HL-60/S4 treated with retinoic acid at 250 ng/mL for 4 days and 3 days (cell line): ENCODE measurements around the gene COLEC11.
"Not testable (repeated sequence)": the region's sequence is repeated elsewhere in the genome, so short reads cannot be mapped to it uniquely, and the experiment has no call there.

Source experiments
- in situ Hi-C: fragments of 300-500 bp; cut with MboI; formaldehyde crosslinking; loops from 2 replicates; pipeline ENCODE4 v1.7.0; 2022; ENCODE audit warnings: low sequenced_read_pairs

Gene COLEC11

DNA sequence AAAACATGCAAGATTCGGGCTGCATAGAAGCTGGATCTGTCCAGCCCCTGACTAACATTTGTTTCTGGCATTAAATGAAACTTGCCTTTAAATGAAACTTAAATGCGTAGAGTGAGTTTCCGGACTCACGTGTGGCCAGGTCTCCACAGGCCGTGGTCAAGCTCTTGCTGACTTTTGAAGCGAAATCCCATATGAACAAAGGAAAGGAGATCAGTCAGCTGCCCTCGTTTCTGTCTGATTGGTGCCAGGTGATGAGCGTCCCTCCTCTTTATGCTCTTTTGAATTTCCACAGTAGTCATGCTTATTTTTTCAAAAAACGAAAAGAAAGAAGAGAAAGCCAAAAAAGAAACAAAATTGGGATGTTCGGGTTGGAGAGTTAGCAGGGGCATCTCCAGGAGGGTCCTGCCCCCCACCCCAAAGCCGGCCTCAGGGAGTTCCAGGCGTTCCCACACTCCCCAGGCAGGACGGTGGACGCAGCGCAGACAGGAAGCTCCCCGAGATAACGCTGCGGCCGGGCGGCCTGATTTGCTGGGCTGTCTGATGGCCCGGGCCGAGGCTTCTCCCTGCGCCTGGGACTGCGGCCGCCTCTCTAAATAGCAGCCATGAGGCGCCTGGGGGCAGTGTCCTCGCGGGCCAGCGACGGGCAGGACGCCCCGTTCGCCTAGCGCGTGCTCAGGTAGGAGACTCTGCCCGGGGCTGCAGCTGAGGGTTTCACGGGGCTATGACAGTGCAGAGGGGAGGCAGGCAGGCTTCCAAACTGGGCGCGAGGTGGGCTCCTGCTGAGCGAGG lies at the start of gene COLEC11:
COLEC11 (plus strand) TSS at position 620 of the 789 bp plus-strand sequence. CDS start 9,229 bp downstream, outside the sequence.
- in situ Hi-C loops = no loop called here

DNA sequence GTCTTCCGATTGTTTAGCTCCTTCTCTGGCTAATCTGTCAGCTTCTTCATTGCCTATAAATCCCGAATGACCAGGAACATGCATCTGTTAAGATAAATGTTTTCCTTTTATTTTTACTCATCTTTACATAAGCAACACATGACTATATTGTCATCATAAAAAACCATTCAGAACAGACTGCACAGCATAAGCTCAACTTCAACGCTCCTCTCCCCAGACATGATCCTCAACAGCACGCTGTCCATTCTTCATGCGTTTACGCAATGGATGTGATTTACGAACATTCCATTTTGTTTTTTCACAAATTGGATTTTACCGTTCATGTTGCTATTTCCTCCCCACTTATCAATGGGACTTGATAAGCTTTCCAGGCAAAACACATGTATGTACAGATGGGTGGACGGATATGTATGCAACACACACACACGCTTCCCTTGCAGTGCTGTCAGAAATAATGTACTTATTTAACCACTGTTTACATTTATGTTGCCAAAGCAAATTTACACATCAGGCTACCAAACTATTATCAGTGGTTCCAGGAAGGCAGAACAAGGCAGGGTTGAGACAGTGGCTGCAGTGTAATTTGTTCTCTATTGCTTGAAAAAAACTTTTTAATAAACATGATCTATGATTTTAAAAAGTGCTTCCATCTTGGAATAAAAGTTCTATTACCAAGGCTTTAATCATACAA lies 49.0 kb upstream of the COLEC11 start:
- in situ Hi-C loops = no loop called here

DNA sequence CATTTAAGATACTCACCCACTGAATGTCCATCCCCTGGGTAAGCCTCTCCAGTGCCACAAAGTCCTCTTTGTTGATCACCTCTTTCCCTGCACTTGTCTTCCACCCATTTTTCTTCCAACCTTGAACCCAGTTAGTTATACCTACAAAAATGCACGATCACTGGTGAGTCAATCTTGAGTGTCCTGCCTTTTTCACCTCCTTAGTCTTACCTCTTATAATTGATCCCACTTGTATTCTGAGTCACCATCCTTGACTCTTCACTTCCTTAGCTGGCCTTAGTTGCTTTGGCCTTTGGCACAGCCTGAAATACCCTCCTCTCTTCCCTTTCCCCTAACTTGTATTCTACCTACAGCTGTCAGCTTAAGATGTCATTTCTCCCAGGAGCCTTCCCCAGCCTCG lies 47.0 kb upstream of the COLEC11 start:
- in situ Hi-C loops = no loop called here

DNA sequence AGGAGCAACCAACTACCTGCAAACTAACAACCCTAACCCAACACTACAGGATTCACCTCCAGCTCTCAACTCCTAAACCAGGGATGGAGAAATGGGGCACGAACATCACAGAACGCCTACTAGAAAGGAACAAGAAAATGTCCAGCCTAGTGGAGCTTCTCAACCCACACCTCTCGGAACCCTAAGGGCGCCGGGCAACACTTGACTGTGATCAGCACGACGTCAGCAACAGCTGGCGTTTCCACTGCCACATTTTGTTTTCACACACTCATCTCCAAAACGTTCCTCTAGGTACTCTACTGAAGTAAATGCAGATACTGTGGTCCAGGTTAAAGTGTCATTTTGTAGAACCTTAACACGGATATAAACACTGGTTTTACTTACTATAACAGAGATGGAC lies 41.0 kb upstream of the COLEC11 start:
- in situ Hi-C loops = no loop called here

DNA sequence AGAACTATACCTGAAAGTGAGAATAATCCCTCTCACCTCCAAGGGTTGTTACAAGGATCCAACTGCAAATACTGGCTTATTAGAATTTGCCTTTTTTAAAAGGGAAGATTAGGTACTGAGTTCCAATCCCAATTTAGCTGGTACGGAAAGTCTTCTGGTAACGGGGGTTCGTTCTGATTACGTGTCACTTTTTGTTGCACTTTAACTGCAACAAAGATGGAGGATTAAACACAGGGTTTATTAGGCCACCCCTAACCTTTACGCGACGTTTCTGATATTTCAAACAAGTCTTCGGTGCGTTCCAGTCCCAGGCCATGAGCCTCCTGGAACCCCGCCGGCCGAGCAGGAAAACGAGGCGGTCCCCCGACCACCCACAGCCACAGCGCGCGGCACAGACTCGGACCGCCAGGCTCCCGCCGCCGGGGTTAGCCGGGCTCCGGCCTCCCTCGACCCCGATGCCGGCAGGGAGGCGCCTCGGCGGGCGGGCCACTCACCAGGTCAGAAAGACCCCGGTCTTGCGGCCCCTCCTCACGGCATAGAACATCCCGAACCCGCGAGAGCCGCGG lies 37.2 kb upstream of the COLEC11 start:
- in situ Hi-C loops = no loop called here

DNA sequence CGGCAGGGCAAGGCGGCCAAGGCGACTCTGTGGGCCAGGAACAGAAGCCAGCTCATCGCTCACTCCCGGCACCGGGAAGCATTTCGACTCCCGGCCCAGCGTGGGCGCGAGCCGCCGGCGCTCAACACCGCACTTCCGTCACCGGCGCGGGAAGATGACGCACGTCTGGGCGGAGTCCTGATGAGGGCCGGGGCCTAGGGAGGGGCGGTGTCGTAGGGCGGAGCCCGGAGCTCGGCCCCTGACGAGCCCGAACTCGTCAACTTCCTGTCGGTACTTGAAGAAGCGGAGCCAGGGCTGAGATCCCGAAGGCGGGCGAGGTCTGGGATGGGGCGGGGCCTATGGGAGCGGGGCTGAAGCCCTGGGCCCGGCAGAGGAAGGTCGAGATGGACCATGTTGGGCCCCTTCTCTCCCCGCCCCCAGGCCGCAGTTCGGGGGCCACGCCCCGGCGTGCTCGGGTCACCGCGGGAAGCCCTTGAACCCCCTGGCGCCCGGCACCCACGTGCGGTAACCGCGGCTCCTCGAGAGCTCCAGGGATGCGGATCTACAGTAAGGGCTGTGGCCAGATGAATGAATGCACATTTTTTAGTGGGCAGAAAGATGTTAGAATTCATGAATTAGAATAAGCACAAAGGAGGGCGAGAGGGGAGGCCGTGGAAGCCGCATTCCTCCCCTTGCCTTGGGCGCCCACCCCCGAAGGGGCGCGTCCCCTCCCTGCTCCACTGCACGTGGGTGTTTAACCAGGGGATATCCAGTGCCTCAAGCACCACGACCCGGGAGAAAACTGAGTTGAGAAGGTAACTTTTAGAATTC lies 36.5 kb upstream of the COLEC11 start, which contains the start of gene RNASEH1:
RNASEH1 (minus strand) TSS at position 129 of the 810 bp plus-strand sequence; CDS start at position 56, 73 bp downstream.
- in situ Hi-C loops = no loop called here

DNA sequence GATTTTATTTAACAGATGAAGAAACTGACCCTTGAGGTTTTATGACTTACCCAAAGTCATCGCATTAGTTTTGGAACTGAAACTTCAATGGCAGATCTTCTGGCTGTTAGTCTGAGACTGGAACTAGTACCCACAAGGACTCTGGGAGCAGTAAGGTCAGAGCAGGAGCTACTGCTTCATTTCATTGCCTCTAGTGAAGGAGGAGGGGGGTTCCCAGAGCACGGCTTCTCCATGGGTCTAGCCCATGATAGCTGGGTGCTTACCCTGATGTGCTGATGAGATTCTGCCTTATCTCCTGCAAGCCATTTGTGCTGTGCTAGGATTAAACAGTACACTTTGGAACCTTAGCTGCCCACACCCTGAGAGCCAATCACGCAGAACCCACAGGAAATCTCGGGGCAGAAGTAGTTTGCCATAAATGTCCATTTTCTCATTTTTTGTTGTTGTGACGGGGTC lies 31.4 kb upstream of the COLEC11 start:
- in situ Hi-C loops = no loop called here

DNA sequence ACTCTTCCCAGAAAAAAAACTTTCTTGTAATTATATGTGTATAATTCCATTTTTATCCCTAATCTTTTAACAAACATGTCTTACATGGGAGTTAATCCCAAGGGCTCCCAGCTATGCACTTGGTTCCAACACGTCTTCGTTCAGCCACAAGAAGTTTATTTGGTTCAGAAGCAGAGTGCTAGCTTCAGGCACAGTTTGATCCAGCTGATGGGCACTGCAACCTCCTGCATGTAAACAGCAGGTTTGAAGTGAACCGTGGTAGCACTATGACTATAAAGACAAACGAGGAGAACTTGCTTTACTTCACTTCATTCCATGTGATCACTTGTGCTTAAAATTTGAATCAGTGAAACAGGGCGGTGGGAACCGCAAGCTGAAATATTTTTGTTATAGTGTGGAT lies 29.8 kb upstream of the COLEC11 start:
- in situ Hi-C loops = no loop called here

DNA sequence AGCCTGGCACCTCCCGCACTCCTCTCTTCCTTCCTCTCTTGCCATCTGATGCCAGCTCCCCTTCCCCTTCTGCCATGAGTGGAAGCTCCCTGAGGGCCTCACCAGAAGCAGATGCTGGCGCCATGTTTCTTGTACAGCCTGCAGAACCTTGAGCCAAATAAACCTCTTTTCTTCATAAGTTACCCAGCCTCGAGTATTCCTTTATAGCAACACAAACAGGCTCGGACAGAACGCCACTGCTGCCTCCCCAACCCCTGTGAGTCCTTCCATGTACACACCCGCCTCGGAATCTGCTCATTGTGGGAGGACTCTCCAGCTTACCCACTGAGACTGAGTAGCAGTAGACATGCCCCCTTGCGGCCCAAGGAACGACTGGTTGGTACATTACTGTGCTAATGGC lies 28.1 kb upstream of the COLEC11 start:
- in situ Hi-C loops = no loop called here

DNA sequence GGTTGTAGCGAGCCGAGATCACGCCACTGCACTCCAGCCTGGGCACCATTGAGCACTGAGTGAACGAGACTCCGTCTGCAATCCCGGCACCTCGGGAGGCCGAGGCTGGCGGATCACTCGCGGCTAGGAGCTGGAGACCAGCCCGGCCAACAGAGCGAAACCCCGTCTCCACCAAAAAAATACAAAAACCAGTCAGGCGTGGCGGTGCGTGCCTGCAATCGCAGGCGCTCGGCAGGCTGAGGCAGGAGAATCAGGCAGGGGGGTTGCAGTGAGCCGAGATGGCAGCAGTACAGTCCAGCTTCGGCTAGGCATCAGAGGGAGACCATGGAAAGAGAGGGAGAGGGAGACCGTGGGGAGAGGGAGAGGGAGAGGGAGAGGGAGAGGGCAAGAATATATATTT lies 25.3 kb upstream of the COLEC11 start:
- in situ Hi-C loops = not testable (repeated sequence)

DNA sequence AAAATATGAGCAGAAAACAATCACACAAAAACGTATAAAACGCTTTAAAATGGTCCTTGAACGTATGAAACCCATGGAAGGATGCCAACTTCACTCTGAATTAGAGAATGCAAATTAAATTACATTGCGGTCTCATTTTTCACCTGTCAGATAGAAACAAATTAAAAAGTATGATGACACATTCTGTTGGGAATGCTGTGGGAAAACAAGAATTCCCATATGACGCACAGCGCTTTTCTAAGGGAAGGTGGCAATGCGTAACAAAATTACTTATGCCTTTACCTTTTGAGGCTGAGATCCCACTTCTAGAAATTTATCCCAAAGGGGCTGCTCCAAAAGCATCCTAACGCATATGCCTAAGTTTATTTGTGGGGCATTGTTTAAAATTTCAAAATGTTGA lies 23.6 kb upstream of the COLEC11 start:
- in situ Hi-C loops = no loop called here

DNA sequence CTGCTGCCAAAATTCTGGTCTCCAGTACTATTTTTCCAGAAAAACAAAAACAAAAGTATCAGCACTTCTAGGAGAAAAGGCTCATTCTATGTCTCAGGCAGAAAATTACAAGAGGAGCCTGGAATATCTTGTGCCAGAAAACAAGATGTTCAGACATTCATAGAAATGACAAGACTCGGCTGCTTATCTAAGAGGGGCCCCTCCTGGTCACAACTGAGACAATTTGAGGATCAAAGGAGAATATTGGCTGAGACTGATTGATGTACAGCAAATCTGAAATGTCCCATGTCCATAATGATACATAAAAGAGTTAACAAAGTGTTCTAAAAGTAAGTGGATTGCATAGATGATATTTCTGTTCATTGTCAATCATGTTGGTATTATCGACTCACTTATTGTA lies 22.3 kb upstream of the COLEC11 start:
- in situ Hi-C loops = no loop called here

DNA sequence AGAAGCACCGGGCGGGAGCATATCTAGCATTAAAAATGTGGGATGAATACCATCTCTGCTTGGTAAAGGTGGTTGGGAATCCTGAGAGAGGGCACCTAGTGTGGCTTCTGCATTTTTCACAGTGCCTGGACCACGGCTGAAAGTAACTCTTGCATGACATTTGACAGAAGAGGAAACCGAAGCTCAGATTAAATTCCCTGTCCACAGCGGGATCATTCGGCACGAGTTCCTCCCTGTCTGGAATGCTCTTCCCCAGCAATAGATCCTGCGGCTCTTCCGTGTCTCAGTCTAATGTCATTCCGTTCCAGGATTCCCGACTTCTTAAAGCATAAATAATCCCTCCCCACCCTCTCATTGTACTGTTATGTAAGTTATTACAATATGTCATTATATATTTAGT lies 20.8 kb upstream of the COLEC11 start:
- in situ Hi-C loops = no loop called here

DNA sequence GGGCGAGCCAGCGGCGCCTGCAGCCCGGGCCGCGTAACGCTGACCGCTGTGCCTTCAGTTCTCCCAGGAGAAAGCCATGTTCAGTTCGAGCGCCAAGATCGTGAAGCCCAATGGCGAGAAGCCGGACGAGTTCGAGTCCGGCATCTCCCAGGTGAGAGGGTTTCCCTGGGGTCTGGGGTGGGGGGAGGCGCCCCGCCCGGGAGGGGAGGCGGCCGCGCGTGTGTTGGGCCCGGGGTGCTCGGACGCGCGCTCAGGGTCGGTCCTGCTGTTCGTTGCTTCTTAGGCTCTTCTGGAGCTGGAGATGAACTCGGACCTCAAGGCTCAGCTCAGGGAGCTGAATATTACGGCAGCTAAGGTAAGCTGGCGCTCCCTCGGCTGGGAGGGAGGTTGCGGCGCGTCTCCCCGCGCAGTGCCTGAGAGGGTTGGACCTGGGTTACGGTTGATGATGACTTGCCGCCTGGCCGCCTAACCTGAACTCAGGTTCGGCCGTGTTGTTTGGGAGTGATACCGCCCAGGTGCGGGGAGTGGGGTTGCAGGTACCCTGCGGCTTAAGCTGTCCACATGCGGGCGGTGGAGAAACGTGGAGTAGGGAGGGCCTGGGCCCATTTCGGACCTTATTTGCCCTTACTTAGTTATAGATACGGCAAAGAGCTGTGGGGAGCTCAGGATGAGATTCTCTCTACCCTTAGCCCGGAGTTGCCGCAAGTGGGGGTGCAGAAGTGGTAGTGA lies 19.2 kb upstream of the COLEC11 start:
- in situ Hi-C loops = no loop called here

DNA sequence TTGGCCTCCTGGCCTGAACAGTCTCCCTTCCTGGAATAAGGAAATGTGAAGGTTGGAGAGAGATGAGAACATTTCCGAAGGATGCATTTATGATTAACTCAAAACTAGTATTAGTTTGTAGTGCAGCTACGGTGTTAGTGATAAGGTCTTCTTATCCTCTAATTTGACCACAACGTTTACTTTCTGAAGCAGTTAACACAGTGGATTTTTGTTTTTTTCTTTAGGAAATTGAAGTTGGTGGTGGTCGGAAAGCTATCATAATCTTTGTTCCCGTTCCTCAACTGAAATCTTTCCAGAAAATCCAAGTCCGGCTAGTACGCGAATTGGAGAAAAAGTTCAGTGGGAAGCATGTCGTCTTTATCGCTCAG lies 18.7 kb upstream of the COLEC11 start:
- in situ Hi-C loops = not testable (repeated sequence)

DNA sequence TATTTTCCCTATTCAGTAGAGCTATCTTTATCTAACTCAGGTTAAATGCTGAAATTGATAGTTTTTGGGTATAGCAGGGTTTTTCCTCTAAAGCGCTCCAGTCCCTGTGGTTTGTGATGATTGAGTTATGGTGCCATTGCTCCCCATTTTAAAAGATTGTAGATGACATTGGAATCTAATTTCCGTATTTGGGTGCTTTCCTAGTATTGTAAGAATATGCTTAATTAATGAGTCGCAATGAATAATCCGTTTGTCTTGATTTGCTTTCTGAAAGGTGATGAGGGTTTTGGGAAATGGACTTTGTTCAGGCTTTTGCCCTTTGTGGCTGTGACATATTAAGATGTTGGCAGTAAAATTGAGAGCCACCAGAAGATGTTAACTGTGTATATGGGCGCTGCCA lies 15.9 kb upstream of the COLEC11 start:
- in situ Hi-C loops = no loop called here

DNA sequence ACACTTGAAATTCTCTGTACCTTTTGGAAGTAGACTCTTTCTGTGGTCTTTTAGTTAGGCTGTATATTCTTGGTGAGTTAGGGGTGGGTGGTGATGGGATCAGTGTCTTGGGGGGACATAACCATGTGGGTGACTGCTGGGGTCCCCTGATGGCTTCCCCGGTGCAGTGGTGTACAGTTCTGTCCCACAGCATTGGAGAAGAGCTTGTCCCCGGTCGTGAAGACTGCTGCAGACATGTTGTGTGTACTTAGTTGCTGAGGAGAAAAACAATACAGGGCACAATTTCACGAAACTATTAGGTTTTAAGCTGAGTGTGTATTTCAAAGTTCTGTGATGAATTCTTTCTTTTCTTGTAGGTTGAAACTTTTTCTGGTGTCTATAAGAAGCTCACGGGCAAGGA lies 14.5 kb upstream of the COLEC11 start:
- in situ Hi-C loops = no loop called here

DNA sequence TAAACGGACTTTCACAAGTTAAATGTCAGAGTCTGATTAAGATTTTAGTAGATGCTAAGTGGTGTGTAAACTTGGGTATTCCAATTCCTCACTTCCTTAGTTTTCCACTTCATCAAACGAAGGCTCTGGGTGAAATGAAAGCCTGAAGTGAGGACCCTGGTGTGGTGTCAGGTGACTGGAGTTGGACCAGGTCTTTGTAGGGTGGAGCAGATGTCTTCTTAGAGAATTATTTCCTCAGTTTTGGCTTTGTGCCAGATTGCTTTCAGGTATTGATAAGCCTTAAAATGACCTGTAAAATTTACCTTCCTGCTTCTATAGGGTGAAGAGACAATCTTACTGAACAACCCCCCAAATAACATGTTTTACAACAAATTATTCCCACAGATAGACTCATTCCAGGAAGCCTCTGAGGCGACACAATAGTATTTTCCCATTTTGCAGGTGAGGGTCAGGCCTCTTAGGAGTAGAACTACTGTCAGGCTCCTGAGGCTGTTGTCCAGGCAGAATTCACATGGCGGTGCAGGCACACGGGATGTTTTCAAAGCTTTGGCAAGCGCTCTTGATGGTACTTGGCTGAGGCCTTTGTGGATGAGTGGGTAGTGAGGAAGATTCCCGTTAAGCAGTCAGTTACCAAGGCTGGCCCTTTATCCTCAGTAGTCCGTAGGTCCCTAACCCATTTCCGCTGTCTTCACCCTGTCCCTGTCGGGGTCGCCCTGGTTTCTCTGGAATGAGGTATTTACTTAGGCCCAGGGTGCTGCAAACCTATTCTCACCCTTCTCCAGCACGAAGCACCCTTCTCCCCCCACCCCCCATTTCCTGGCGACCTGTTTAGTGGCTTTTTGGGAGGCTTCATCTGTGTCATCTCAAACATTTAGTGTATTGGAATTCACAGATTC lies 13.3 kb upstream of the COLEC11 start:
- in situ Hi-C loops = no loop called here

DNA sequence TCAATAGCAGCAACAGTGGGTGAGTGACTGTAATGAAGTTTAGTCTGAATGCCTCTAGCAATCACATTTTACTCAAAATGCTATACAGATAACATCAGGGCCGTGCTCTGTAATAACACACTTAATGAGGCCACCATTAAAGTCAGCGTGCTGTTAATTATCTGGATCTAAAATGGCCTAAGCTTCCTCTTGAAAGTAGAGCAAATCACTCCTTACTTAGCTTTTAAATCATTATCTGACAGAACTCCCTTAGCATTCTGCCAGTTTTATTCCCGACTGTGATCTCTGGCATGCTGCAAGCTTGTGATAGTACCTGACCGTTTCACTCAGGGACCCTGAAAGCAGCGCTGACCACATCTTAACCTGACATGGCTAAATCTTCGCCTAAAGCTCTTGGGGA lies 10.8 kb upstream of the COLEC11 start:
- in situ Hi-C loops = no loop called here
